HG02678 (cell line): ENCODE results near the gene SCAPER.
A peak's percentile ranks its signal among the peaks of the same experiment; 100 is the strongest.

Source experiments
- ATAC-seq: cut with Tn5 transposase; IDR thresholded peaks from one replicate; pipeline ENCODE4 v1.9.1; 2021; ENCODE audit warnings: mild to moderate bottlenecking, moderate library complexity; ENCODE audit not compliant: unreplicated experiment

The SCAPER gene

DNA sequence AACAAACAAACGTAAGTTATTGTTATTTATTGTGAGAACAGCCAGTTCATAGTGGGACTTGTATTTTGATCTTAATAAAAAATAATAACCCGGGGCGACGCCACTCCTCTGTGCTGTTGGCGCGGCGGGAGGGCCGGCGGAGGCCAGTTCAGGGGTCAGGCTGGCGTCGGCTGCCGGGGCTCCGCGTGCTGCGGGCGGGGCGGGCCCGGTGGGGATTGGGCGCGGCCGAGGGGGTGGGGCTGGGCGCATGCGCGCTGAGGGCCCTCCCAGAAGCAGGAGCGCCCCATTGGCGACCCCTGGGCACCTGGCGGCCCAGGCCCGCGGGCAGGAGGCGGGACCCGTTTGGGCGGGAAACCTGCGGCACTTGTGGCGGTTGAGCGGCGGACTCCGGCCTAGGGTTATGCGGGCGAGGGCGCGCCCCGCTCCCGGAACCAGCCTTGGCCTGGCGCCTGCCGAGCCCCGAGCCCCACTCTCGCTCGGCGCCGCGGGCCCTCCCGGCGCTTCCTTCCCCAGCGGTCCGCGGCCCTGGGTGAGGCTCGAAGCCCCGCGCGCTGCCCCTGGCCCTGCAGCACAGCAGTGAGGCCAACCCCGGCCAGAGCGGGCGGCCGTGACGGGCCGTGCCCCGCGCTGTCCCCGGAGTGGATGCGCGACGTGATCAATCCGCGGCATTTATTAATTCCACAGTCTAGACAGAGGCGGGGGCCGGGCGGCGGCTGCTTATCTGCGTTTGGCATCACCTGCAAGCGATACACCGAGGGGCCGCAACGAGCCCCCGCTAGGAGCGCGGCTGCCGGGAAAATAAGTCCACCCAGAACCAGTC, 562.5 kb downstream of the SCAPER start:
- no peak for ATAC-seq

DNA sequence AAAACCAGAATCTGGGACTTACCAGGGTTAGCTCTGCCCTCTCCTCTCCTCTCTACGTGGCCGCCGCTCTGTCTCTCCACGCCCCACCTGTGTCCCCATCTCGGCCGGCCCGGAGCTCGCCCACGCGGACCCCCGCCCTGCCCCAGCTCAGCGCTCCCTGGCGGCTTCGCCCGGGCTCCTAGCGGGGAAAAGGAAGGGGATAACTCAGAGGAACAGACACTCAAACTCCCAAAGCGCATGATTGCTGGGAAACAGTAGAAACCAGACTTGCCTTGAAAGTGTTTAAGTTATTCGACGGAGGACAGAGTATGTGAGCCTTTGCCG, 563.1 kb downstream of the SCAPER start:
- ATAC-seq = no peak

GRCh38 chr15:76341366-76342057, 563.6 kb downstream of the SCAPER start:
- ATAC-seq = no peak

DNA sequence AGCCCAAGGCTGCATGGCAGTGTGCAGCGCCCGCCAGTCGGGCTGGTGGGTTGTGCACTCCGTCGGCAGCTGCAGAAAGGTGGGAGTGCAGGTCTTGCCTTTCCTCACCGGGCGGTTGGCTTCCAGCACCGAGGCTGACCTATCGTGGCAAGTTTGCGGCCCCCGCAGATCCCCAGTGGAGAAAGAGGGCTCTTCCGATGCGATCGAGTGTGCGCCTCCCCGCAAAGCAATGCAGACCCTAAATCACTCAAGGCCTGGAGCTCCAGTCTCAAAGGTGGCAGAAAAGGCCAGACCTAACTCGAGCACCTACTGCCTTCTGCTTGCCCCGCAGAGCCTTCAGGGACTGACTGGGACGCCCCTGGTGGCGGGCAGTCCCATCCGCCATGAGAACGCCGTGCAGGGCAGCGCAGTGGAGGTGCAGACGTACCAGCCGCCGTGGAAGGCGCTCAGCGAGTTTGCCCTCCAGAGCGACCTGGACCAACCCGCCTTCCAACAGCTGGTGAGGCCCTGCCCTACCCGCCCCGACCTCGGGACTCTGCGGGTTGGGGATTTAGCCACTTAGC, 564.3 kb downstream of the SCAPER start:
- no peak for ATAC-seq

GRCh38 chr15:76340198-76340802, 564.8 kb downstream of the SCAPER start:
- ATAC-seq = no peak

DNA sequence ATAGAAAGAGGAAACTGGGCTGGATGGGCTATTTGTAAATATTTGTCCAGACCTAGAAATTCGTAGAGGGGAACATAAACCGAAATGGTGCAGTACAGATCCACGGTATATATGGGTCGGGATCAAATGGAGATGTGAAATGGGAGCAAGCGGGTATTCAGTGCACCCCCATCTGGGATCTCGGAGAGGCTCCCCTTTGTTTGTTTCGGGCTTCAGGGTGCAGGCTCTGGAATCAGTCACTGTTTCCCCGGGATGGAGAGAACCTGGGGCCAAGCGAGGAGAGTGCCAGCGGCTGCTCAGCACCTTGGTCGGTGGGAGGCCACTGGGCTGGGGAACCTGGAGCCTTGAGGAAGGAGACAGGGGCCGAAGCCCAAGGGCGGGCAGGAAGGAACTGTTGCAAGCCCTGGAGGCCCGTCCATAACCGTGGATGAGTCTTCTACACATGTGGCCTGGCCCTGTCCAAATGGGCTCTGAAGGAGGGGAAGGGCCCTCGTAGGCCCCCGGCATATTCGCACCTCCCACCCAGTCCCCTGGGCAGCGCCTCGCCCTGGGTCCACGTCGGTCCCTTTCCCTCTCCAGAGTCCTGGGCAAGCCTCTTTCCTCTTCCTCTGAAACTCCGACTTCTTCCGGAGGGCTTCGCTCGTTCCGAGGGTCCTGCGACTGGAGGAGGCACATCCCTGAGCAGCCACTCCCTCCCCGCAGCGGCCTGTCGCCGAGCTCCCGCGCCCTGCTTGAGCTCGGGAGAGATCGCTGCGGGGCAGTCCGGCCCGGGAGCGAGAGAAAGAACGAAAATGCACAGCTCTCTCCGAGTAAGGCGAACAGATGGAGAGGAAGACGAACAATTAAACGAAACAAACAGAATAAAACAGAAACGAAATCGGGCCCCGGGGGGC, 565.6 kb downstream of the SCAPER start:
- no peak for ATAC-seq

DNA sequence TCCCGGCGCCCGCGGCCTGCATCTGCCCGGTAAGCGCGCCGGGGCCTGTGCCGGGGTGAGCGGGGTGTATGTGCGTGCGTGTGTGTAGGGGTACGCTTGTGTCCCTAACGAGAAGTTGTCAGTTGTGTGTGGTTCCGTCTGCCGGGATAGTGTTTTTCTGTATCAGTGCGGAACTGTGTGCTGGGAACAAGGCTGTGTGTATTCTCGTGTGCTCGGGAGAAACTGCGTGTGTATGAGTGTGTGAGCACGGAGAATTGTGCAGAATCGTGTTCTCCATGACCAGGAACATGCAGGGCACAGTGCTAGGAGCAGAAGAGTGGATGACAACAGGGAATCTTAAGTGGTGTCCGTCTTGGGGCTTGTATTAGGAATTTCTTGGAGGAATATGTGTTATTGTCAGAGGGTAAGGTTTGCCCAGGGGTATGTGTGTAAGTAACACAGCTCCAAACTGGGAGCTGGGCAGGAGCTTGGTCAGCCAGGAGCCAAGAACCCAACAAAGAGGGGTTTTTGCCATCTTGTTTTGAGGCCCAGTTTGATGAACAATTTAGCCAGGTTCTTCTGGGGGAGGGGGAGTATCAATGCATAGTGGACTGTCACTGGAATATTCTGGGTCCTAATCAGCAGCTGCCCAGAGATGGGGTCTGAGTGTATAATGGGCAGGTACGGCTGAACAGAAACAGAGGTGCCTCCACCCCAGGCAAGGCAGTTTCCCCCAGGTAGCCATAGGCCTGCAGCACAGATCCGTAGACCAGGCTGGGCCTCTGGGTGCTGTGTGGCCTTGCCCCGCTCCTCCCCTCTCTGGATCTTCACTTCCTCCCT, 566.4 kb downstream of the SCAPER start:
- ATAC-seq = no peak

DNA sequence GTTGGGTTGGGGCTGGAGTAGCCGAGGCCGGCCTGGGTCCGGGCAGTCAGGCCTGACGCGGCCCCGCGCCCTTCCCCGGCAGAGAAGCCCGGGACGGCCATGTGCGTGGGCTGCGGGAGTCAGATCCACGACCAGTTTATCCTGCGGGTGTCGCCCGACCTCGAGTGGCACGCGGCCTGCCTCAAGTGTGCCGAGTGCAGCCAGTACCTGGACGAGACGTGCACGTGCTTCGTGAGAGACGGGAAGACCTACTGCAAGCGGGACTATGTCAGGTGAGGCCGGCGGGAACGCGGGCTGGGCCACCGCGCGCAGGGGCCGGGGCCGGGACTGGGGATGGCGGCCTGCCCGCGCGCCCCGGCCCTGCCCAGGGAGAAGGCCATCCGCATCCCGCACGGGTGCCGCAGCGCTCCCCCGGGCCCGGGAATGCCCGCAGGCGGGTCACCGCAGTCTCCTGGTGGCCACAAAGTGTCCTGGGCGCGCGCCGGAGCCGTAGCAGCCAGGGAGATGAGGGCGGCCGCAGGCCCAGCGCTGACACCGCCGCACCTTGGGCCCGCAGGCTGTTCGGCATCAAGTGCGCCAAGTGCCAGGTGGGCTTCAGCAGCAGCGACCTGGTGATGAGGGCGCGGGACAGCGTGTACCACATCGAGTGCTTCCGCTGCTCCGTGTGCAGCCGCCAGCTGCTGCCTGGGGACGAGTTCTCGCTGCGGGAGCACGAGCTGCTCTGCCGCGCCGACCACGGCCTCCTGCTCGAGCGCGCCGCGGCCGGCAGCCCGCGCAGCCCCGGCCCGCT, 567.2 kb downstream of the SCAPER start:
- no peak for ATAC-seq

DNA sequence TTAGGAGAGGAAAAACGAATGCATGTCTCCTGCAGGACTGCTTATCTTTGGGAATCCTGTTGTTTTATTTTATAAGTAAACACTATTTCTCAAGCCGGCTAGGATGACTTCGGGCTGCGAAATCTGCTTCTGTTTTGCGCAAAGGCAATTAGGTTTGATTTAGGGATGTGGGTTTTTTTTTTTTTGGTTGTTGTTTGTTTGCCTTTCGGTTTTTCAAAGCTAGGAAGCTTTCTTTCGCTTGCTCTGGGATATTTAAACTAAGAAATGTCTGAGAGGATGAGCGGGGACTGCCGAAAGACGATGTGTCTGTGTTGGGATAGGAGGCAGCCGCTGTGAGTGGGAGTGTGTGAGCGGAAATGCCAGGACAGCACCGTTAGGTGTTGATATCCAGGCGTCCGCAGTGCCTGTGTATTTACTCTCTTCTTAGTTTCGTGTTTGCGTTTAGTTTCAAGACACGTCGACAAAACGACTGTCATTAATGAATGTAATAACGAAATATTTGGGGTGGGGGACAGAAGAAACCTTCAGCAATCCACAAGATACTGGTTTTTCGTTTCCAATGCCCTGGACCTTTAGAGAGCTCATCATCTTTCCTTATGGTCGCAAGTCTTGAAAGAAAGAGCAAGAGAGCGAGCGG, 568.0 kb downstream of the SCAPER start:
- no peak for ATAC-seq

- ATAC-seq = peak; percentile 40
These were observed 568.7 kb downstream of the SCAPER start, which contains the start of gene ISL2 for GRCh38 chr15:76336254-76337058. Gene ISL2 (plus strand): TSS chr15:76336773. CDS start chr15:76336884, 111 bp downstream.

GRCh38 chr15:76335307-76336253, 569.6 kb downstream of the SCAPER start:
- no peak for ATAC-seq

- no peak for ATAC-seq
These were observed 570.5 kb downstream of the SCAPER start for GRCh38 chr15:76334438-76335306.

DNA sequence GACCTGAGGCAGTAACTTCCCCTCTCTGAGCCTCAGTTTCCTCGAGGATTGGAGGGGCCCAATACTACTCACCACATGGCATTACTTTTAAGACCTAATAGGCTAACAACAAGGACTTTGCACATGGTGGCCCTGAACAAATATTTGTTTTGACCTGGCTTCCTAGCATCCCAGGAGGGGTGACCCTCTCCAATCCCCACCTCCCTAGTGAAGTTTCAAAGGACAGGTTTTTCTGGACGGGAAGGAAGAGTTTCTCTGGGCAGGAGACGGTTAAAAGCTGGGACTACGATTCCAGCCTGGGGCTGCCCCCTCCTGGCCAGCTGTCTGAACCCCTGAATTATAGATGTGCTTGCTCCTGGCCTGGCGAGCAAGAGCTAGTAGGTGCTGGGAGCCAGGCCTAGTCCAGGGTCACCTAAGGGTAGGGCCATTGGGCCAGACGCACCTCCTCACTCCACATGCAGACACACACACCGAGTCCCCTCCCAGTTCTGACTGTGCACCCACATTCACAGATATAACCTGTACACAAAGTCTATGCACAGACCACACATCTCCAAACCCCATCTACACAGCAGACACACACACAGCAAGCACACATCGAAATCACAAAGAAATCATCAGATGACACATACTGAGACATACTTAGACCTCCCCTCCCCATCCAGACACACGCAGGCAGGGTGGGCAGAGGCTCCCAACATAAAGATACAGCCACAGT, 571.3 kb downstream of the SCAPER start:
- ATAC-seq = no peak

GRCh38 chr15:76333309-76333708, 571.8 kb downstream of the SCAPER start:
- no peak for ATAC-seq

DNA sequence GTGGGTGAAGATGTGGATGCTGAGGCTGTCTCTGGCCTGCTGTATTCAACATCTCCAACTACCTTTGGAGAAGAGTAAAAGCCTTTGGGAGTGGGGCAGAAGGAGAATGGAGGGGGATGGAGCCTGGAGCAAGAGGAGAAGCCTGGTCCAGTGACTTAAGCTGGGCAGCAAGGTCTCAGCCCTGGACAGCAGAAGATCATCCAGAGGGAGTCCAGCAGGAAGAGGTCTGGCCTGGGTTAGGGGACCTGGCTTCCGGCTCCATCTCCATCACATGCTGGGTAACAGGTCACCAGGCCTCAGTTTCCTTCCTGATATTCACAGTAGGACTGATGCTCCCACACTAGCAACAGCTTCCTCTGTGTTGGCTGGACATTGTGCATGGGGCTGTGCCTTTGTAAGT, 572.3 kb downstream of the SCAPER start:
- no peak for ATAC-seq
